Left ventricle myocardium superior (tissue), 1 donor: Measurements from ENCODE around the gene OR10H4. TPM values are rescaled to one million over a fixed set of nuclear protein-coding genes. Genes with fewer than 3 reads are reported as not detected.

Experiments used
- total RNA-seq: library from RNA; stranded (reverse); fragmentation: NEBNext Ultra II Directional; extraction: Animal tissue kit (Norgen Biotek cat#: 25700); gene quantifications from one replicate; pipeline ENCODE4 v1.2.1, GENCODE V29; 2021
- donor health status: DM: no; HTN: yes; CAD: no; lungs with severe emphysema.

OR10H4 gene
- total RNA-seq, 1 donor from 2014 or later, result not detected

Other genes starting within 250 kb of the OR10H4 start
- not detected for gene OR10H2, start 221.0 kb upstream of the OR10H4 start, total RNA-seq
- gene OR10H3, start 211.0 kb upstream of the OR10H4 start, total RNA-seq, result not detected
- not detected for gene OR10H5, start 161.3 kb upstream of the OR10H4 start, total RNA-seq
- not detected for gene OR10H1, start 133.3 kb upstream of the OR10H4 start, total RNA-seq
- not detected for gene CYP4F2, start 50.9 kb upstream of the OR10H4 start, total RNA-seq
- gene CYP4F11, start 14.5 kb upstream of the OR10H4 start, total RNA-seq, result 0.27 TPM
- gene TPM4, start 127.5 kb downstream of the OR10H4 start, total RNA-seq, result 72.6 TPM
- gene RAB8A, start 162.9 kb downstream of the OR10H4 start, total RNA-seq, result 16.4 TPM
- gene HSH2D, start 194.7 kb downstream of the OR10H4 start, total RNA-seq, result 0.37 TPM
- not detected for gene CIB3, start 224.5 kb downstream of the OR10H4 start, total RNA-seq
- gene FAM32A, start 236.4 kb downstream of the OR10H4 start, total RNA-seq, result 38.8 TPM
- gene AP1M1, start 248.9 kb downstream of the OR10H4 start, total RNA-seq, result 39.1 TPM